Cardiac fibroblast (primary cell): ENCODE data around the gene IL19.

Experiments used
- DNase-seq, 2 donors: peaks; one replicate each; pipeline versions ENCODE4 v3.0.0 to v3.0.0-alpha.2; 2010; ENCODE audit warnings: low read depth in 2 of 2
- H3K4me3 ChIP-seq, 2 donors: replicated peaks in 1 of 2; 1 replicate in 1 of 2; 2 replicates in 1 of 2; pipeline ENCODE4 v1.5.1; 2011; ENCODE audit warnings: low read depth in 2 of 2, low read length in 2 of 2, mild to moderate bottlenecking in 2 of 2, moderate library complexity in 1 of 2
- CTCF ChIP-seq: IDR thresholded peaks from one replicate; pipeline ENCODE4 v1.5.1; 2011; ENCODE audit warnings: low read depth, mild to moderate bottlenecking, low read length, inconsistent platforms

Gene IL19

DNA sequence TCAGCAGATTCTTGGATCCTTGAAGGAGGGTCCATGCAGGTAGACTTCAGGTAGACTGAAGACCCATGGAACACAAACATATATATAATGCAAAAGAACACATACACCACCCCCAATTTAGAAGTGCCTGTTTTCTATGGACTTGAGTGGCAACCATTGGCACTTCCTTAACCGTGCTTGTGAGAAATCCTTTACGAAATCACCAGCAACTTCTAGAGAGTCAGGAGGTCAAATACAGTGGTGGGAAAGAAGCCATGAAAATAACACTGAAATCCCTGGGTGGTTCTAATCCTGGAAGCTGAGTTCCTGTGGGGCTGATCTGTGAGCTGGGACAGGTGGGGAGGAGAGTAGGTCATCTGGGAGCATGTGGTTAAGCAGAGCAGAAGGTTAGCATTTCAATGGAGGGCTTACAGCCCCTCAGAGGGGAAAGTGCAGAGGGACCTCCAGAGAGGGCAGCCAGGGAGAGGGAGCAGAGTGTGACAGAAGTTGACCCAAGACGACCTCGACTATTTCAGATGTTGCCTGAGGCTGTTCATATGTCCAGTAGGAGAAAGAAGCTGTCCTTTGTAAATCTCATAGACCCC lies 14.7 kb downstream of the IL19 start:
- TF ChIP-seq CTCF: no peak
- DNase-seq: no peak
- no peak overlapping the region for H3K4me3 ChIP-seq

GRCh38 chr1:206786212-206786886 lies 15.8 kb downstream of the IL19 start:
- no peak for DNase-seq
- TF ChIP-seq CTCF: no peak
- H3K4me3 ChIP-seq: no peak overlapping the region

DNA sequence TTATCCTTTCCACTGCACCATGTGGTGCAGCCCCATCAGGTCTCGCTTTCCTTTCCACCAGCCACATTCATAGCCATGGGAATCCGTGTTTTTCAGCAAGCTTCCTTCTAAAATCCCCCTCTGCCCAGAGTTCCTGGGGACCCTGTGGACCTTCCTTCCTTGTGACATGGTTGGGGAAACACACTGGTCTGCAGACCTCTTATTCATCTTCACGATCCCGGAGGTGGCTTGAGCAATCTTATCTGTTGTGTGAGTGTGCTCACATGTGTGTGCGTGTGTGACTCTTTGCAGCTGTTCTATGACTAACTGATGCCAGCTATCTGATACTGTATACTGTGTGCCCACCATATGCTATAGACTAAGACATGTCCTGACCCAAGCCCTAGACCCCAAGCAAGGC lies 17.3 kb downstream of the IL19 start:
- no peak overlapping the region for H3K4me3 ChIP-seq
- no peak for DNase-seq
- TF ChIP-seq CTCF: no peak

DNA sequence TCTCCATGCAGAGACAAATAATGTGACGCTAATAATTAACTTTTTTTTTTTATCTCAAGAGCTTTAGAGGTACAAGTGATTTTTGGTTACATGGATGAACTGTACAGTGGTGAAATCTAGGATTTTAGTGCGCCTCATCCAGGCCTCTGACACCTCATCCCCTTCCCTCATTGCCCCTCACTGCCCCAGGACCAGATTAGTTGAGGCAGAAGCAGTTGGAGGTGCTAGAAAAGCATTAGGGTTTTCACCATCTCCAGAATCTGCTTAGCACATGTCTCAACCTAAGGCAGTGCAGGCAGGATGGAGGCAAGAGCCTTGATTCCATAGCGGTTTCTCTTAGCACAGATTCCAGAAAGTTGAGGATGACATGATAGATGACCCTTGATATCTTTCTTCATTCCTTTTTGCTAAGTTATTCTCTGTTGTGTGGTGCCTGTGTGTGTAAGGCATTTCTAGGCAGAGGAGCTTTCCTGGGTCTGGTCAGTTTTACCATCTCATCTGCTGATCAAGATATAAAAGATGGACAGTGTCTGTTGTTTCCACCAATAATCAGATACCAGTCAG lies 18.0 kb downstream of the IL19 start:
- no peak for DNase-seq
- TF ChIP-seq CTCF: no peak
- H3K4me3 ChIP-seq: no peak overlapping the region

- no peak for TF ChIP-seq CTCF
- no peak overlapping the region for H3K4me3 ChIP-seq
- no peak for DNase-seq
Observed at GRCh38 chr1:206790502-206791250, 20.1 kb downstream of the IL19 start.

- DNase-seq: peak in 1 of 2 donors; percentile 29
- no peak for TF ChIP-seq CTCF
- H3K4me3 ChIP-seq: no peak overlapping the region
Observed at GRCh38 chr1:206792939-206793607, 22.5 kb downstream of the IL19 start.
